ENCODE data around the gene ANKRD55.
"Not testable (repeated sequence)": the region's sequence is repeated elsewhere in the genome, so short reads cannot be mapped to it uniquely, and the experiment has no call there.

The ANKRD55 gene

DNA sequence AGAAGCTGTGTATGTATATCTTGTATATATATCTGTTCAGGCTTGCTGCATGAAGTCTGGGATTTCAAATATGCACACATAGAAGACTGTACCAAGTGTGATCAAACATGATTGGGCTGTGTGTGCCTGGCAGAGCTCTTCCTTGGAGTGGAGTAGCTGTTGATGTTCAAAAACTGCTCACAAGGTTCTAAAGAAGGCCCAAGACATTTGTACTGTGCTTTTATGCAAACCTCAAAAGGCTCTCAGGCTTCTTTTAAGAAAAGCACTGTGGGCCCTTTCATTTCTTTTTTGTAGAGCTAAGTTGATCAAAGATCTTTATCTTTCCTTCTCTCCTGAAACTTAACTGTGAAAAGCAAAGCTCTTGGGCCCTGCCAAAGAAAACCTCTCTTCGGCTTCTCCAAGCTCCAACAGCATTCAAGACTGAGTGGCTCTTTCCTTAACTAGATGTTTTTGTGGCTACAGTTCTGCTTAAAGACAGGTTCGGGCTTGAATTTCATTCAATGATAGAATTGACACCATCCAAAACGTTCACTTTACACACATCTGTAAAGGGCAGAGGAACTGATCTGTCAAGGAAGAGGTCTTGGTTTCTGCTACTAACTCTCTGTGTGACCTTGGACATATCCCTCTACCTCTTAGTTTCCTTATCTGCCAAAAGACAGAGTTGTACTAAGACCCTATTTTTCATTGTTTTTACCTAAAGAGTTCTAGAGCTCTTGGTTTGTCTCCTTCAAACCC lies 132.5 kb downstream of the ANKRD55 start:
- DNase-seq, result peak; percentile 84

- DNase-seq, result no peak
These were observed 133.8 kb downstream of the ANKRD55 start for GRCh38 chr5:56099346-56099745.

DNA sequence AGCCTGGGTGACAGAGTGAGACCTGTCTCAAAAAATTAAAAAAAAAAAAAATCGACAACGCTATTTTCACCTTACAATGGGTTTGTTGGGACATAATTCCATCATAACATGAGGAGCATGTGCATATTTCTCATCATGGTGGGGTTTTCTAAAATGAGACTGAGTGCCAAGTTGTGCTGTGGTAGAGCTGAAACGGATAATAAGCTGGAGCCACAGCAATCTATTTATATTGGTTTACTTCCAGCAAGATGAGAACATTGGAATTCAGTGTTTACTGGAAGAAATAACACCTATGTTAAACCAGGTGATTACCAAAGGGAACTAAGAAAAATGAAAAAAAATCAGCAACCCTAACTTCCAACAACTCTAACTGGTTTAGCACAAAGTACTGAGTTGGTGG lies 136.1 kb downstream of the ANKRD55 start:
- DNase-seq, result no peak

DNA sequence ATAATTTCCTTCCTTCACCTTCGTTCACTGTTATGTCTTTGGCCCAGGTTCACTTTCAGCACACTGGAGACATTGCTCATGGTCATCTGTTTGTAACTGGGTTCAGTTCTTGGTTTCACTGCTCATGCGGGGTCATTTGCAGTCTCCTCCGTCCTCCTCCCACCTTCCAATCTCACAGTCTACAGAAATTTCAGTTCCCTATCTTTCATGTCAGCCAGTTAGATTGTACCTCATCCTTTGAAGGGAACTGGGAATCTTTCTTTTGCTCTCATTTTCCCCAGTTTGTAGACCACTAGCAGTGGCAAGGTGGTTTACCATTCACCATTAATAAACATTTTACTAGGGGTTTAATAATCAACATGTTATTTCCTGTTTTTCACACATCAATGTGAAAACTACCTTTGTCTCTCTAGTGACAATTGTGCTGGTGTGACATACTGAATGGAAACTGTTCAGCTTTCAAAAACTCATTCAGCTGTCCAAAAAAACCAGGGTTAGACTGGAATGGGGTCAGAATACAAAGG lies 137.5 kb downstream of the ANKRD55 start:
- DNase-seq, result no peak

GRCh38 chr5:56094579-56095361 lies 138.4 kb downstream of the ANKRD55 start:
- no peak for DNase-seq

DNA sequence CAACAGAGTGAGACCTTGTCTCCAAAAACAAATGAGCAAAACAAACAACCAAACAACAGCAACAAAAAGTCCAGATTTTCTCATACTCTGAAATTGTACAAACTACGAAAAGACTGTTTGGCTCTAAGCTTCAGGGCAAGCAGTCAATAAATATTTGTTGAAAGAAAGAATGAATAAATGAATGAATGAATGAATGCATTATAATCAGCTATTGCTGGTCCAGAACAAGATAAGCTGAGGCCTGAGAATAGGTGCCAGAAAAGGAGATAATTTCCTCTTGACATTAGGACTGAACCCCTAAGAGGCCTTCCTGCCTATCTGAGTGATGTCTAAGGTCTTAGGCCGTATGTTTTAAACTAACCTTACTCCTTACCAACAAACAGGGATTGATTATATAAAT lies 139.2 kb downstream of the ANKRD55 start:
- no peak for DNase-seq

GRCh38 chr5:56092115-56092514 lies 141.0 kb downstream of the ANKRD55 start:
- no peak for DNase-seq

DNA sequence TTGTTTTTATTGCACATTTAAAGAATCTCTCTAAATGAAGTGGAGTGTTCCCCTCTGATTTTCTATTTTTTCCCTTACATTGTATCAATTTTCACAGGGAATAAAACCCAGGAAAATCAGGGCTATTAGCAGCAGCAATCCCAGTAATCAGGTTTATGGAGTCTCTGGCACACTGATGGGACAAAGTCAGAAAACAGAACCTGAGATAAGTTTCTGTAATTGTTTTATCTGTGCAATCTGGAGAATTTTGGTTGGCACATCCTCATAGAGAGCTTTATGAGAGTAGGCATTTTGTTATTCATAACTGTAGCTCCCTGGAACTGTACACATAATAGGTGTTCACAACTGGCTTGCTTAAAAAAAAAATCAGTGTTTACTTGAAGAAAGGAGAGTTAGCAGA lies 141.5 kb downstream of the ANKRD55 start:
- DNase-seq, result no peak

GRCh38 chr5:56090793-56091460 lies 142.2 kb downstream of the ANKRD55 start:
- DNase-seq, result no peak

- DNase-seq, result no peak
These were observed 143.9 kb downstream of the ANKRD55 start for GRCh38 chr5:56088967-56089829.

DNA sequence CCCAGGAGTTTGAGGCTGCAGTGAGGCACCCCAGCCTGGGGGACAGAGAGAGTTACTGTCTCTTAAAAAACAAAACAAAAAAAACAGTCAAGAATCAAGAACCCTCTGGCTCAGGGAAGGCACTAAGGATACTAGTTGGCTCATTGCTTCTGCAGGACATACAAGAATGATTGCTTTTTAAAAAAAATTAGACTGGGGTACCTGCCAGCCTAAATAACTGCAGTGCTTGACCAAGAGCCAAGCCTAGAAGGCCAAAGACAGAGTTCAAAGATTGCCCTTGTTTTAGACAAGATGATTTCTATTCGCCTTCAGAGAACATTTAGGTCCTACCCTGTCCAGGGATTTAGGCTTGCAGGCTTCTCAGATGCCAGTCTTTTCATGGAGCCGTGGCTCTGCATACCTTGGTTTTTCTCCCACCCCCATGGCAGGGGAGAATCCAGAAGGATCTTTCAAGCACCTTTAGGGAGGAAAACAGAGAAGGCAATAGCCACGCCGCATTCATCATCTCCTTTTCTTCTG lies 144.6 kb downstream of the ANKRD55 start:
- DNase-seq, result no peak

DNA sequence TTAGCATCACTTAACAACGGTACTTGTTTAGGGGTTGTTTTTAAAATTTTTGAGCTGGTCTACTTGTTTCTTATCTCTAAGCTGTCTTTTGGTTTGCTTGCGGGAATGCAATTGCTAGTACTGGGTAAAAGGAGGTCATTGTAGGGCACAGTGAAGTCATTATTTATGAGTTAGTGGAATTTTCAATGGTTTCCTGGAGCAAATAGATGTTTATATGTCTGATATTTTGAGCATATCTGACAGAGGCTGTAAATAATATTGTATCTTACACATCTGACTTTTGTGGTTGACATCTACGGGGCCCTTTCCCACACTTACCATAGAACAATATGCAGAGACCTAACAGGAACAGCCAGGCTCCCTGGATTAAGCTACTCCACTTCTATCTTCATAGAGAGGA lies 147.9 kb downstream of the ANKRD55 start:
- no peak for DNase-seq

DNA sequence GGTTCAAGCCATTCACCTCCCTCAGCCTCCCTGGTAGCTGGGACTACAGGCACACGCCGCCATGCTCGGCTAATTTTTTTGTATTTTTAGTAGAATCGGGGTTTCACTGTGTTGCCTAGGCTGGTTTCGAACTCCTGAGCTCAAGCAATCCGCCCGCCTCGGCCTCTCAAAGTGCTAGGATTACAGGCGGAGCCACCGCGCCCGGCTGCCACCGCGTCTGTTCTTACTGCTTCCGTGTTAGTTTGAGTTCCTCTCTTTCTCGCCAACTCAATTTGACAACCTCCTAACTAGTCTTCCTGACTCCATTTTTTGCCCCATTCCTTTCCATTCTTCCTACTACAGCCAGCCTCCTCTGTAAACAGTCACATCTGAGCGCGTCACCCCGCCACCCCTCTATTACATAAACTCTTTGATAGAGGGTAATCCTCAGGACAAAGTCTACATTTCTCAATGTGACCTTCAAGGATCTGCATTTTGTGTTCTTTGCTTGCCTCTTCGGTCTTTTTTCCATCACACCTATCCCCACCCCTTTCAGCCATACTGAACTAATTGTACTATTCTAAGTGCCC lies 149.8 kb downstream of the ANKRD55 start:
- DNase-seq, result no peak

DNA sequence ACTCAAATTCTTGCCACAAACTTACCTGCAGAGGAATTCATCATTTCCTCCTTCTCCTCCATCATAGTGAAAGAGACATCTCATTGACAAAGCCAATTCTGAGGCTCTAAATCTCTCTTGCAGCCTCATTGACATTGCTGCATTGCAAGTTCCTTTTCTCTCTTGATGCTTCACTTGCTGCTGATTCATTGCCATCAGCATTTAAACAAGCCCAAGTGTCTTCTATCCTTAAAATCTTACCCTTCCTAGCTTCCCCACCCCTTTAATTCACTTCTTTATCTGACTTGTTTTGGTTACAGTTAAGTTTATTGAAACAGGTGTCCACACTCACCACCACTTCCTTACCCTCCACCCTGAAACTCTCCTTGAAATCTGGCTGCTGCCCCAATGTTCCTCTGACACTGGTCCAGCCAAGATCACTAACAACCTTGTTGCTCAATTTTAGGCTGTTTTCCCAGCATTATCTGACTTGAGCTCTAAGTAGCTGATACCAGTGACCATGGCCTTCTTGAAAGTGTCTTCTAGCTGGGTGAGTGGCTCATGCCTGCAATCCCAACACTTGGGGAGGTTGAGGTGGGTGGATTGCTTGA lies 152.0 kb downstream of the ANKRD55 start:
- DNase-seq, result not testable (repeated sequence)

DNA sequence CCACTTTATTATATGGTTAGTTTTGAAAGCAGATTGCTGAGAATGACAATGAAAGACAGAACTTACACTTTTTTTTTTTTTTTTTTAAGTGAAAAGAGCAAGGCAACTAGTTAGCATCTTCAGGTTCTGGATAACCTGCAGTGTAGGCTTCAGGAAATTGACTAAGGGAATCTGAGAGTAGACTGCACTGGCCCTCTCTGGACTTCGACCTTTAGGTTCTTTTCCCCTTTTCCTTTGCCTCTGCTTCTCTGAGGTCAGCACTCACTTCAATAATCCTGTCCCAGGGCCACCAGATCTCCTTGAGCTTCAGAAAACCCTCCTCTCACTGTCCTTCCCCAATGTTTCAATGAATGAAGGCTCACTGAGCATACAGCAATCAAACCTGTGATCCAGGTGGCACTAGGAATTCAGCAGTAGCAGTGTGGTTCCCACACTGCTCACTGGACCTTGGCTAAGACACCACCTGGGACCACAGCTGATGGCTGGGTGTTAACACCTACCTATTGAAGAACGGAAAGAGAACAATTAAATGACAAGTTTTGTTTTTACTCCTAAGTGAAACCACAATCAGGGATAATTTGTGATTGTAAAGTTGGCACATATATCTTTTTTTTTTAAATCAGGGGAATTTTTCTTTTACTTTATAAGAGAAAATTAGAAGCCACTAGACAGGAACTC lies 152.6 kb downstream of the ANKRD55 start:
- no peak for DNase-seq

DNA sequence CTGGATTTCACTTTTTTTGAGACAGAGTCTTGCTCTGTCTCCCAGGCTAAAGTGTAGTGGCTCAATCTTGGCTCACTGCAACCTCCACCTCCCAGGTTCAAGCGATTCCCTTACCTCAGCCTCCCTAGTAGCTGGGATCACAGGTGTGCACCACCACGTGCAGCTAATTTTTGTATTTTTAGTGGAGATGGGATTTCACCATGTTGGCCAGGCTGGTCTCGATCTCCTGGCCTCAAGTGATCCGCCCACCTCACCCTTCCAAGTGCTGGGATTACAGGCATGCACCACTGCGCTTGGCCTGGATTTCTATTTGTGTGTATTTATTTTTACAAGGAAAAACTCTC lies 154.0 kb downstream of the ANKRD55 start:
- not testable (repeated sequence) for DNase-seq

DNA sequence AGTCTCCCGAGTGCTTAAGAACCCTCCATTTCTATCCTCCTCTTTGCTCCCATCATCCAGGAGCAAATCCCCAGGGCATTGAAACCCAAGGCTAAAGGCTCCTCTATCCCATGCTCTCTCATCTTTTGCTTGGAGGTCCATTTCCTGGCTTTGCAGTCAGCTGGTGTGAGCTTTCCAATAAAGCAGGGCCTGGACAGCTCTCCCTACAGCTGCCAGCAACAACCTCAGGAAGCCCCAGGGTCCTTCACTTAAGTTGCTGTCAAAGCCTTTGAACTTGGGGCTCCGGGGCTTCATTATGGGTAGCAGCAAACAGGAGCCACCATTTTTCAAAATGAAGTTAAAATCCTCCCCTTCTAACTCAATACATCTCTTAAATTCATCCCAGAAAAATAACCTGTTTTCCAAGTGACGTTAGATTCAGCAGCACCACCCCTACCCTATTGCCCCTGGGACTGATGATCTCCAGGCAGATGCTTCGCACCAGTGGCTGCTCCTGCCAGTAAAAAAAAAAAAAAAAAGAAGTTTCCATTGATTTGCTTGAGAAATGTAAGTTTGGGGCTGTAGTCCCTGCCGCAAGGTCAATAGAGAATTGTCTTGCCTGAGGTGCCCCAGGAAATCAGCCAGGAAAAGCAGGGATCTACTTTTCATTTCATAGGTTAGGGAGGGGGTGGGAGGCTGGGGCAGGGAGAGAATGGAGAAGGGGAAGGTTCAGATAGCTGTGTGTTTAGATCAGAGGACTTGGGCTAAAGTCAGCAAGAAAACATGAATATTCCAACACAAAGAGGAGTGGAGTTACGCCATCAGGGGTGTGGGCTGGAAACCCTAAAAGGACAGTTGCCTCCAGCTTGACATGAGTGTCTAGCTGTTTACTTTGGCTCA lies 154.6 kb downstream of the ANKRD55 start:
- no peak for DNase-seq

DNA sequence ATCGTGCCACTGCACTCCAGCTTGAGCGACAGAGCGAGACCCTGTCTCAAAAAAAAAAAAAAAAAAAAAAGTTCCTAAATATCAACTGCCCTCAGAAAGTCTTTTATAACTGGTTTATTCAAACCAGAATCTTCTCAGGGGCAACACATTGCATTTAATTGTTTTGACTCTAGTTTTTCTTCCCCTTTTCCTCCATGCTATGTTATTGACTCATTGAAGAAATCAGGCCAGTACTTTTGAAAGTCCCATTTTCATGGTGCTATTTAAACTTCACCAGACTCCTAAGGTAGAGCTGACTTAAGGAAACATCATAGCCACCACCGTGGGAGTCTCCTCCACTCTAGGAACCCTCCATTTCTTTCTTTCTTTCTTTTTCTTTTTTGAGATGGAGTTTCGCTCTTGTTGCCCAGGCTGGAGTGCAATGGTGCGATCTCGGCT lies 155.3 kb downstream of the ANKRD55 start:
- DNase-seq, result no peak

DNA sequence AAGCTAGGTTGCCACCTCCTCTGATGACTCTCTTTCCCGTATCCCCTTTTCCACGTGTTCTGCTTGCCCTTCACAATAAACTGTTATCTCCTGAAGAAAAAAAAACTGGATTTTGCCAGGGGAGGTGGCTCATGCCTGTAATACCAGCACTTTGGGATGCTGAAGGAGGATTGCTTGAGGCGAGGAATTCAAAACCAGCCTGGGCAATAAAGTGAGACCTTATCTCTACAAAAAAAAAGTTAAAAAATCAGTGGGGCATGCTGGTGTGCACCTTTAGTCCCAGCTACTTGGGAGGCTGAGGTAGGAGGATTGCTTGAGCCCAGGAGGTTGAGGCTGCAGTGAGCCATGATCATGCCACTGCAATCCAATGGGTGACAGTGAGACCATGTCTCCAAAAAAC lies 156.6 kb downstream of the ANKRD55 start:
- DNase-seq, result no peak

DNA sequence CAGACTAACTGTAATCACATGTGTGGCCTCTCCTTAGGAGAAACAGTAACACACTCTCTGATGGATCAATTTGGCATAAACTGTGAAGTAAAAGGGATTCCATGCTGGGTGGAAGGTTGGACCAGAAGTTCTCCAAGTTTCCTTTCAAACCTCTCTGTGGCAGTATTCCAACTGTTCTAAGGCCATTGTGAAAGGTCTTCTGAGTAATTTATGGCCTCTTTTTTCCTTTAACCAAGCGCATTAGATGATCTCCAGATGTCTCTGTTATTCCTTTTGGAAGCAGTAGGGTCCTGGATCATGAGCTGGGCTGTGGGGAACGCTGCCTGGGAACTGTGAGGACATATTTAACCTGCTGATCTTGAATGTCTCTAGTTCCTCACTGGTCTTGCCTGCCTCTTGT lies 157.8 kb downstream of the ANKRD55 start:
- no peak for DNase-seq
